K562 (cell line): ENCODE results near the gene AP3S1. TPM values are rescaled to one million over a fixed set of nuclear protein-coding genes. Genes with fewer than 3 reads are reported as not detected.

Experiments
- ATAC-seq: fragments of 200-7000 bp; cut with Tn5 transposase; 3 replicates; pipeline ENCODE4 v1.9.1; 2020; ENCODE audit warnings: moderate library complexity
- BruUV-seq: library from RNA; stranded (reverse); fragments of 400-500 nt; replicated peaks from 2 replicates; lab custom pipeline; 2021; lab: Mats Ljungman, UMichigan
- CTCF ChIA-PET: fragments of 300-600 bp; formaldehyde crosslinking; extraction: SDS; loops from one replicate; lab custom pipeline; 2021; ENCODE audit warnings: low intra/inter-chr PET ratio; lab: Yijun Ruan, JAX
- POLR2A ChIA-PET: fragments of 300-600, 350-650 bp; sonication (Branson Sonifier 250); formaldehyde crosslinking; extraction: SDS; loops from one replicate; lab custom pipeline; 2021; ENCODE audit warnings: antibody characterized with exemption, inconsistent platforms; lab: Yijun Ruan, JAX
- DNase-seq, 4 experiments: peaks; one replicate each; pipeline versions ENCODE4 v3.0.0 to v3.0.0-alpha.2; 2011 to 2018; ENCODE audit warnings: low spot score in 3 of 4, mixed read lengths in 3 of 4; ENCODE audit errors: extremely low read depth in 1 of 4
- FAIRE-seq: peaks from 2 replicates; lab custom pipeline; 2011; peaks lifted over from hg19 to GRCh38; lab: Jason Lieb, UNC
- H2AFZ ChIP-seq: 2 replicates; pipeline ENCODE4 v1.6.0; 2011; ENCODE audit warnings: low read depth, low read length, control low read depth, inconsistent platforms
- H3K27ac ChIP-seq: fragments of 200-600 bp; 3 replicates; pipeline ENCODE4 v1.8.0; 2011; ENCODE audit warnings: low read depth, mild to moderate bottlenecking, control low read depth, inconsistent platforms, low read length, moderate library complexity, mixed read lengths; ENCODE audit errors: extremely low read depth
- H3K27me3 ChIP-seq, 2 experiments: fragments of 300-600 bp in 1 of 2; 2 replicates in 1 of 2; 3 replicates in 1 of 2; pipeline versions ENCODE4 v1.6.0 to v1.8.0; 2011; ENCODE audit warnings: inconsistent platforms in 2 of 2, low read length in 2 of 2, mild to moderate bottlenecking in 1 of 2, mixed read lengths in 1 of 2, moderate library complexity in 1 of 2; ENCODE audit not compliant: control insufficient read depth in 2 of 2, insufficient read depth in 2 of 2
- H3K36me3 ChIP-seq: fragments of 300-600 bp; 3 replicates; pipeline ENCODE4 v1.8.0; 2011; ENCODE audit warnings: mild to moderate bottlenecking, low read length, inconsistent platforms; ENCODE audit not compliant: control insufficient read depth, insufficient read depth
- H3K4me1 ChIP-seq, 2 experiments: fragments of 200-600 bp in 1 of 2; replicated peaks in 1 of 2; 2 replicates in 1 of 2; 3 replicates in 1 of 2; pipeline versions ENCODE4 v1.5.1 to v1.8.0; 2011; ENCODE audit warnings: inconsistent platforms in 2 of 2, low read length in 2 of 2, mild to moderate bottlenecking in 1 of 2, mixed read lengths in 1 of 2, moderate library complexity in 1 of 2; ENCODE audit not compliant: control insufficient read depth in 2 of 2, insufficient read depth in 2 of 2
- H3K4me2 ChIP-seq: 2 replicates; pipeline ENCODE4 v1.6.1; 2011; ENCODE audit warnings: low read length, control low read depth, inconsistent platforms, mixed read lengths; ENCODE audit not compliant: insufficient read depth
- H3K4me3 ChIP-seq: fragments of 200-600 bp; sonication (generic), shearing (Covaris generic); 2 replicates; pipeline ENCODE4 v1.5.1; 2016; ENCODE audit warnings: control low read depth, inconsistent platforms
- H3K79me2 ChIP-seq: fragments of 200-600 bp; 3 replicates; pipeline ENCODE4 v1.8.0; 2011; ENCODE audit warnings: low read length, inconsistent platforms; ENCODE audit not compliant: control insufficient read depth, insufficient read depth
- H3K9ac ChIP-seq, 2 experiments: 2 replicates each; pipeline versions ENCODE4 v1.6.0 to v1.6.1; 2011; ENCODE audit warnings: low read depth in 2 of 2, low read length in 2 of 2, control low read depth in 1 of 2, inconsistent platforms in 1 of 2, mild to moderate bottlenecking in 1 of 2, mixed read lengths in 1 of 2; ENCODE audit not compliant: insufficient read depth in 1 of 2
- H3K9me1 ChIP-seq: one replicate; pipeline ENCODE4 v1.6.0; 2011; ENCODE audit warnings: inconsistent platforms, mild to moderate bottlenecking, low read length, moderate library complexity; ENCODE audit not compliant: control insufficient read depth, insufficient read depth
- H3K9me3 ChIP-seq: replicated peaks from 2 replicates; pipeline ENCODE4 v1.5.1; 2011; ENCODE audit warnings: low read depth, low read length, inconsistent platforms; ENCODE audit not compliant: control insufficient read depth, insufficient read depth
- H4K20me1 ChIP-seq: replicated peaks from 2 replicates; pipeline ENCODE4 v1.6.1; 2011; ENCODE audit warnings: low read length, inconsistent platforms, mixed read lengths; ENCODE audit not compliant: control insufficient read depth, insufficient read depth
- RAD21 ChIP-seq, 2 experiments: fragments of 250-450 bp in 1 of 2; fragments of 450-650 bp in 1 of 2; sonication (Bioruptor Pico) in 1 of 2; formaldehyde crosslinking in 1 of 2; IDR thresholded peaks in 1 of 2; conservative IDR thresholded peaks in 1 of 2; 2 replicates each; pipeline versions ENCODE4 v1.4.0 to v1.8.0; 2020 to 2022; ENCODE audit warnings: mild to moderate bottlenecking in 2 of 2, moderate library complexity in 1 of 2
- WGBS: fragments of 100-300 bp; shearing (Covaris generic); methylation state at CpG from one replicate; pipeline ENCODE4 v1.1.6; 2016; ENCODE audit warnings: low coverage, mixed read lengths; ENCODE audit not compliant: insufficient coverage; ENCODE audit errors: missing lambda C conversion rate; 5-methylcytosine and 5-hydroxymethylcytosine counted together
- in situ Hi-C: fragments of 300-500 bp; cut with MboI; formaldehyde crosslinking; loops from 4 replicates; pipeline ENCODE4 v1.15.0; 2018; ENCODE audit warnings: inconsistent platforms, mixed read lengths
- intact Hi-C: fragments of 100-400 bp; cut with micrococcal nuclease; formaldehyde crosslinking; loops from 2 replicates; pipeline ENCODE4 v1.14.2; 2022
- polyA plus RNA-seq, 8 experiments: library from polyadenylated mRNA; depleted of rRNA in 4 of 8; stranded (reverse) in 5 of 8; unstranded in 3 of 8; fragments of >200 nt; fragmentation: Nextera tagmentation in 2 of 8; fragmentation: Illumina TruSeq in 1 of 8; extraction: Ambion mirVana in 2 of 8; extraction: Trizol in 1 of 8; gene quantifications; 2 replicates each; pipeline versions ENCODE4 v1.2.1 to v1.2.3, GENCODE V29; 2011 to 2014; ENCODE audit warnings: inconsistent platforms in 1 of 8, missing spikeins in 1 of 8
- total RNA-seq, 7 experiments: library from RNA; depleted of rRNA in 6 of 7; stranded (reverse); fragments of >200 nt in 6 of 7; fragmentation: Illumina TruSeq in 2 of 7; extraction: Trizol in 2 of 7; gene quantifications; 2 replicates each; pipeline versions ENCODE4 v1.2.1 to v1.2.3, GENCODE V29; 2011 to 2021; ENCODE audit warnings: low replicate concordance in 1 of 7
- TF ChIP-seq, protein P1 (sequence below), 3 experiments: IDR thresholded peaks in 2 of 3; conservative IDR thresholded peaks in 1 of 3; 2 replicates each; pipeline ENCODE4 v1.5.1; 2011 to 2012; ENCODE audit warnings: low read length in 3 of 3, mild to moderate bottlenecking in 3 of 3, control low read depth in 2 of 3, improper control_type of control experiment in 1 of 3, inconsistent platforms in 1 of 3, low read depth in 1 of 3, mixed read lengths in 1 of 3, moderate library complexity in 1 of 3; ENCODE audit not compliant: insufficient read depth in 2 of 3
- TF ChIP-seq, protein P2 (sequence below), 2 experiments: fragments of 450-650 bp in 1 of 2; sonication (generic) in 1 of 2; formaldehyde crosslinking in 1 of 2; IDR thresholded peaks in 1 of 2; conservative IDR thresholded peaks in 1 of 2; 2 replicates each; pipeline versions ENCODE4 v1.6.1 to v1.8.1; 2016 to 2023; ENCODE audit warnings: mild to moderate bottlenecking in 2 of 2, moderate library complexity in 2 of 2, inconsistent platforms in 1 of 2, missing genetic modification reagents in 1 of 2

AP3S1 gene
- total and polyA plus RNA-seq, 9 of the 15 experiments (the other 6 are each of a cell fraction or from before 2014, with no cell fraction given): 46.1 to 106 (median 67.3) TPM

DNA sequence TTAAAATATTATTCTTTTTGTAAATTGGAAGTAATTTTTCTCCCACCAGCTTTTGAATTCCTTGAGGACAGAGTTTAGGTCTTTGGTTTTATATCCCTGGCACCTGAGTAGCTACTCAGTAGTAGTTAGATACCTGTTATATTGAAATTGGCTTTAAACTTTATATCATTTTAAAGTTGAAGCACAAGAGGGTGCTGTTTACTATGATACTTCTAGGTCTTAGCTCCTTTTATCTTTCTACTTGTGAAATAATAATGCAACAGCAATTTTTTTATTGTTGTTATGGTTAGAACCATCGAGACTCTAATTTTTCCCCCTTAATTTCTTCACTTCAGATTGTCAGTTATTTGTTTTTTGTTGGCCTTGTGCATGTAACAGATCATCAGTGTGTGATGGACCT lies 46.3 kb downstream of the AP3S1 start:
- Histone ChIP-seq H3K4me3 (no peak overlapping the region), H3K4me1 (no peaks in the 10 kb centered on the region), H3K36me3 (no peaks in the 10 kb centered on the region), H3K27me3 (no peaks in the 10 kb centered on the region), H3K4me2 (no peak overlapping the region), H3K9me1 (no peaks in the 10 kb centered on the region), H2AFZ (no peak overlapping the region), H3K9ac (no peak overlapping the region), H3K79me2 (no peaks in the 10 kb centered on the region), H4K20me1 (no peaks in the 10 kb centered on the region), H3K27ac (no peak overlapping the region), H3K9me3 (no peaks in the 10 kb centered on the region)
- intact Hi-C loops (loop anchor here (1.0 to 5.0 kb wide), 2 partner anchors 144 to 179 kb away; partner anchors contain the start of gene ARL14EPL), in situ Hi-C loops (no loop called here)
- DNase-seq (no peak), ATAC-seq (no peak), FAIRE-seq (no peak)
- TF ChIP-seq RAD21 (CRISPR knock-in tag; conservative IDR thresholded peaks at IDR 0.05 in 1 of 2, IDR thresholded peaks at IDR 0.05 in 1 of 2): peak in 1 of 2 experiments; percentile 38; a peak in 2 of 4 replicates
- TF ChIP-seq, protein P1, sequence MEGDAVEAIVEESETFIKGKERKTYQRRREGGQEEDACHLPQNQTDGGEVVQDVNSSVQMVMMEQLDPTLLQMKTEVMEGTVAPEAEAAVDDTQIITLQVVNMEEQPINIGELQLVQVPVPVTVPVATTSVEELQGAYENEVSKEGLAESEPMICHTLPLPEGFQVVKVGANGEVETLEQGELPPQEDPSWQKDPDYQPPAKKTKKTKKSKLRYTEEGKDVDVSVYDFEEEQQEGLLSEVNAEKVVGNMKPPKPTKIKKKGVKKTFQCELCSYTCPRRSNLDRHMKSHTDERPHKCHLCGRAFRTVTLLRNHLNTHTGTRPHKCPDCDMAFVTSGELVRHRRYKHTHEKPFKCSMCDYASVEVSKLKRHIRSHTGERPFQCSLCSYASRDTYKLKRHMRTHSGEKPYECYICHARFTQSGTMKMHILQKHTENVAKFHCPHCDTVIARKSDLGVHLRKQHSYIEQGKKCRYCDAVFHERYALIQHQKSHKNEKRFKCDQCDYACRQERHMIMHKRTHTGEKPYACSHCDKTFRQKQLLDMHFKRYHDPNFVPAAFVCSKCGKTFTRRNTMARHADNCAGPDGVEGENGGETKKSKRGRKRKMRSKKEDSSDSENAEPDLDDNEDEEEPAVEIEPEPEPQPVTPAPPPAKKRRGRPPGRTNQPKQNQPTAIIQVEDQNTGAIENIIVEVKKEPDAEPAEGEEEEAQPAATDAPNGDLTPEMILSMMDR (IDR thresholded peaks at IDR 0.05 in 2 of 3, conservative IDR thresholded peaks at IDR 0.05 in 1 of 3; ENCODE audit: insufficient read depth in 2 of 3, low read depth in 1 of 3, low read length in 3 of 3): peak in 1 of 3 experiments; percentile 24; a peak in 1 of 6 replicates
- TF ChIP-seq, protein P2, sequence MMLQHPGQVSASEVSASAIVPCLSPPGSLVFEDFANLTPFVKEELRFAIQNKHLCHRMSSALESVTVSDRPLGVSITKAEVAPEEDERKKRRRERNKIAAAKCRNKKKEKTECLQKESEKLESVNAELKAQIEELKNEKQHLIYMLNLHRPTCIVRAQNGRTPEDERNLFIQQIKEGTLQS (IDR thresholded peaks at IDR 0.05): no peak
- TF ChIP-seq, protein P2 (CRISPR knock-in tag; conservative IDR thresholded peaks at IDR 0.05): no peak
- no TSS peak for BruUV-seq
- ChIA-PET CTCF (interaction anchor here (1.1 kb wide), 1 partner anchor 145 kb away, joined by 3 read pairs; the partner anchor contains the start of gene ARL14EPL), POLR2A (interaction anchor here (0.8 kb wide), 1 partner anchor 51 kb away, joined by 3 read pairs; no protein-coding TSS in a partner anchor)
- 33% methylated on average over 1 of the region's 1 CpG for WGBS
